Neural cell (in vitro differentiated cells): ENCODE results near the gene ETDC. TPM values are rescaled to one million over a fixed set of nuclear protein-coding genes. Genes with fewer than 3 reads are reported as not detected.

Experiments
- H2AFZ ChIP-seq: fragments of 200-600, 300-800 bp; sonication (generic), shearing (Covaris generic); 2 replicates; pipeline ENCODE4 v1.6.0; 2014; ENCODE audit warnings: low read depth, mild to moderate bottlenecking, antibody characterized with exemption, low read length, moderate library complexity
- H3F3A ChIP-seq: fragments of 200-600 bp; shearing (Covaris generic); 2 replicates; pipeline ENCODE4 v1.6.1; 2016; ENCODE audit warnings: mild to moderate bottlenecking, moderate library complexity, mixed read lengths, antibody characterized with exemption, low read length; ENCODE audit not compliant: insufficient read depth, poor library complexity, severe bottlenecking
- H3K27ac ChIP-seq: fragments of 200-600, 300-800 bp; sonication (generic), shearing (Covaris generic); 2 replicates; pipeline ENCODE4 v1.5.1; 2014; ENCODE audit warnings: mild to moderate bottlenecking, low read length, moderate library complexity
- H3K27me3 ChIP-seq: fragments of 300-800, 200-600 bp; sonication (generic), shearing (Covaris generic); 2 replicates; pipeline ENCODE4 v1.6.0; 2014; ENCODE audit warnings: mild to moderate bottlenecking, low read depth, low read length, moderate library complexity; ENCODE audit not compliant: insufficient read depth
- H3K36me3 ChIP-seq: fragments of 300-800, 200-600 bp; sonication (generic), shearing (Covaris generic); 2 replicates; pipeline ENCODE4 v1.5.1; 2014; ENCODE audit warnings: mild to moderate bottlenecking, antibody characterized with exemption, low read length, moderate library complexity; ENCODE audit not compliant: insufficient read depth
- H3K4me2 ChIP-seq: fragments of 300-800, 200-600 bp; sonication (generic), shearing (Covaris generic); 2 replicates; pipeline ENCODE4 v1.6.0; 2014; ENCODE audit warnings: mild to moderate bottlenecking, low read length
- H3K4me3 ChIP-seq: fragments of 300-800, 200-600 bp; sonication (generic), shearing (Covaris generic); 2 replicates; pipeline ENCODE4 v1.5.1; 2014; ENCODE audit warnings: mild to moderate bottlenecking, low read length, moderate library complexity
- H3K79me2 ChIP-seq: fragments of 200-600 bp; shearing (Covaris generic); replicated peaks from 2 replicates; pipeline ENCODE4 v1.6.0; 2014; ENCODE audit warnings: mild to moderate bottlenecking, low read length, moderate library complexity; ENCODE audit not compliant: insufficient read depth
- H3K9ac ChIP-seq: fragments of 300-800, 200-600 bp; sonication (generic), shearing (Covaris generic); 2 replicates; pipeline ENCODE4 v1.6.1; 2016; ENCODE audit warnings: mild to moderate bottlenecking, low read length, mixed read lengths
- H3K9me2 ChIP-seq: fragments of 200-600 bp; shearing (Covaris generic); 2 replicates; pipeline ENCODE4 v1.6.1; 2016; ENCODE audit warnings: mild to moderate bottlenecking, low read length, mixed read lengths; ENCODE audit not compliant: insufficient read depth
- H3K9me3 ChIP-seq: fragments of 200-600, 300-800 bp; sonication (generic), shearing (Covaris generic); 2 replicates; pipeline ENCODE4 v1.6.1; 2016; ENCODE audit warnings: mild to moderate bottlenecking, mixed run types, low read length, moderate library complexity, mixed read lengths
- H4K20me1 ChIP-seq: fragments of 200-600 bp; shearing (Covaris generic); 2 replicates; pipeline ENCODE4 v1.6.1; 2016; ENCODE audit warnings: mild to moderate bottlenecking, mixed run types; ENCODE audit not compliant: insufficient read depth
- EP300 ChIP-seq: fragments of 450-650 bp; conservative IDR thresholded peaks from 2 replicates; pipeline ENCODE4 v1.6.1; 2014; ENCODE audit warnings: antibody characterized with exemption, mild to moderate bottlenecking, moderate library complexity; ENCODE audit not compliant: poor library complexity, severe bottlenecking
- EZH2 ChIP-seq: fragments of 200-600, 300-800 bp; shearing (Covaris generic), sonication (generic); IDR thresholded peaks from 2 replicates; pipeline ENCODE4 v1.6.1; 2014; ENCODE audit warnings: antibody characterized with exemption, low read length, borderline replicate concordance, mild to moderate bottlenecking; ENCODE audit not compliant: insufficient read depth, poor library complexity, severe bottlenecking
- MXI1 ChIP-seq: fragments of 450-650 bp; conservative IDR thresholded peaks from 2 replicates; pipeline ENCODE4 v1.6.1; 2014; ENCODE audit warnings: antibody characterized with exemption, mild to moderate bottlenecking; ENCODE audit not compliant: poor library complexity, severe bottlenecking
- POLR2AphosphoS5 ChIP-seq: IDR thresholded peaks from 2 replicates; pipeline ENCODE4 v1.6.1; 2012
- RAD21 ChIP-seq: fragments of 450-650 bp; conservative IDR thresholded peaks from 2 replicates; pipeline ENCODE4 v1.6.1; 2014; ENCODE audit warnings: antibody characterized with exemption, mild to moderate bottlenecking, moderate library complexity
- SMC3 ChIP-seq: fragments of 450-650 bp; conservative IDR thresholded peaks from 2 replicates; pipeline ENCODE4 v1.6.1; 2014; ENCODE audit warnings: antibody characterized with exemption, mild to moderate bottlenecking, moderate library complexity; ENCODE audit not compliant: poor library complexity
- TAF1 ChIP-seq: IDR thresholded peaks from 2 replicates; pipeline ENCODE4 v1.6.1; 2012; ENCODE audit warnings: low read depth
- polyA plus RNA-seq: library from polyadenylated mRNA; depleted of rRNA; stranded (reverse); fragments of >200 nt; gene quantifications from 2 replicates; pipeline ENCODE4 v1.2.3, GENCODE V29; 2014
- TF ChIP-seq, protein P1 (sequence below): fragments of 450-650 bp; IDR thresholded peaks from 2 replicates; pipeline ENCODE4 v1.5.1; 2014; ENCODE audit warnings: antibody characterized with exemption, mild to moderate bottlenecking, moderate library complexity; ENCODE audit not compliant: poor library complexity, severe bottlenecking
- TF ChIP-seq, protein P2 (sequence below): IDR thresholded peaks from 2 replicates; pipeline ENCODE4 v1.6.1; 2012; ENCODE audit warnings: borderline replicate concordance

Gene ETDC
- polyA plus RNA-seq, 1 donor from 2014 or later = not detected

DNA sequence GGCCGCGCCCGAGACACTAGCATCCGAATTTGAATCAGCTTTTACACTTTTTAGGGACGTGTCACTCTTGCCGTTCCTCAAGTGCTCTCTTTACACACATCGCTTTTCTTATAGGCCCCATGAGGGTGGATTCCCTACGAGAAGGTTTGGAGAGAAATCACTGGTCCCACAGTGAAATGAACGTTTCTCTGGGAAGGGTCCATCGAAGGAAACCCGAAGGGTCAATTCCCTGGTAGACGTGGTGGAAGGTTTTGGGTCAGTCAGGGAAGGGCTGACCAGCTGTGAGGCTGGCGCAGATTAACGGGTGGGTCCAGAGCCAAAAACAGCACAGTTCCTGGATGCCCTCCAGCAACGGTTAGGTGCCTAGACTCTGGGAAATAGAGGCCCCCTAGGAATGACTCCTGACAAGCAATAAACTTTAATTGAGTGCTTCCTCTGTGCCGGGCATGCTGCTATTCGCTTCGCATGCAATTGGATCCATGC, 35.9 kb downstream of the ETDC start:
- TF ChIP-seq SMC3 (no peak), TAF1 (no peak), EZH2 (no peak), EP300 (no peak), RAD21 (no peak), POLR2AphosphoS5 (no peak), MXI1 (no peak)
- TF ChIP-seq, protein P1, sequence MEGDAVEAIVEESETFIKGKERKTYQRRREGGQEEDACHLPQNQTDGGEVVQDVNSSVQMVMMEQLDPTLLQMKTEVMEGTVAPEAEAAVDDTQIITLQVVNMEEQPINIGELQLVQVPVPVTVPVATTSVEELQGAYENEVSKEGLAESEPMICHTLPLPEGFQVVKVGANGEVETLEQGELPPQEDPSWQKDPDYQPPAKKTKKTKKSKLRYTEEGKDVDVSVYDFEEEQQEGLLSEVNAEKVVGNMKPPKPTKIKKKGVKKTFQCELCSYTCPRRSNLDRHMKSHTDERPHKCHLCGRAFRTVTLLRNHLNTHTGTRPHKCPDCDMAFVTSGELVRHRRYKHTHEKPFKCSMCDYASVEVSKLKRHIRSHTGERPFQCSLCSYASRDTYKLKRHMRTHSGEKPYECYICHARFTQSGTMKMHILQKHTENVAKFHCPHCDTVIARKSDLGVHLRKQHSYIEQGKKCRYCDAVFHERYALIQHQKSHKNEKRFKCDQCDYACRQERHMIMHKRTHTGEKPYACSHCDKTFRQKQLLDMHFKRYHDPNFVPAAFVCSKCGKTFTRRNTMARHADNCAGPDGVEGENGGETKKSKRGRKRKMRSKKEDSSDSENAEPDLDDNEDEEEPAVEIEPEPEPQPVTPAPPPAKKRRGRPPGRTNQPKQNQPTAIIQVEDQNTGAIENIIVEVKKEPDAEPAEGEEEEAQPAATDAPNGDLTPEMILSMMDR = no peak
- TF ChIP-seq, protein P2, sequence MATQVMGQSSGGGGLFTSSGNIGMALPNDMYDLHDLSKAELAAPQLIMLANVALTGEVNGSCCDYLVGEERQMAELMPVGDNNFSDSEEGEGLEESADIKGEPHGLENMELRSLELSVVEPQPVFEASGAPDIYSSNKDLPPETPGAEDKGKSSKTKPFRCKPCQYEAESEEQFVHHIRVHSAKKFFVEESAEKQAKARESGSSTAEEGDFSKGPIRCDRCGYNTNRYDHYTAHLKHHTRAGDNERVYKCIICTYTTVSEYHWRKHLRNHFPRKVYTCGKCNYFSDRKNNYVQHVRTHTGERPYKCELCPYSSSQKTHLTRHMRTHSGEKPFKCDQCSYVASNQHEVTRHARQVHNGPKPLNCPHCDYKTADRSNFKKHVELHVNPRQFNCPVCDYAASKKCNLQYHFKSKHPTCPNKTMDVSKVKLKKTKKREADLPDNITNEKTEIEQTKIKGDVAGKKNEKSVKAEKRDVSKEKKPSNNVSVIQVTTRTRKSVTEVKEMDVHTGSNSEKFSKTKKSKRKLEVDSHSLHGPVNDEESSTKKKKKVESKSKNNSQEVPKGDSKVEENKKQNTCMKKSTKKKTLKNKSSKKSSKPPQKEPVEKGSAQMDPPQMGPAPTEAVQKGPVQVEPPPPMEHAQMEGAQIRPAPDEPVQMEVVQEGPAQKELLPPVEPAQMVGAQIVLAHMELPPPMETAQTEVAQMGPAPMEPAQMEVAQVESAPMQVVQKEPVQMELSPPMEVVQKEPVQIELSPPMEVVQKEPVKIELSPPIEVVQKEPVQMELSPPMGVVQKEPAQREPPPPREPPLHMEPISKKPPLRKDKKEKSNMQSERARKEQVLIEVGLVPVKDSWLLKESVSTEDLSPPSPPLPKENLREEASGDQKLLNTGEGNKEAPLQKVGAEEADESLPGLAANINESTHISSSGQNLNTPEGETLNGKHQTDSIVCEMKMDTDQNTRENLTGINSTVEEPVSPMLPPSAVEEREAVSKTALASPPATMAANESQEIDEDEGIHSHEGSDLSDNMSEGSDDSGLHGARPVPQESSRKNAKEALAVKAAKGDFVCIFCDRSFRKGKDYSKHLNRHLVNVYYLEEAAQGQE = no peak

DNA sequence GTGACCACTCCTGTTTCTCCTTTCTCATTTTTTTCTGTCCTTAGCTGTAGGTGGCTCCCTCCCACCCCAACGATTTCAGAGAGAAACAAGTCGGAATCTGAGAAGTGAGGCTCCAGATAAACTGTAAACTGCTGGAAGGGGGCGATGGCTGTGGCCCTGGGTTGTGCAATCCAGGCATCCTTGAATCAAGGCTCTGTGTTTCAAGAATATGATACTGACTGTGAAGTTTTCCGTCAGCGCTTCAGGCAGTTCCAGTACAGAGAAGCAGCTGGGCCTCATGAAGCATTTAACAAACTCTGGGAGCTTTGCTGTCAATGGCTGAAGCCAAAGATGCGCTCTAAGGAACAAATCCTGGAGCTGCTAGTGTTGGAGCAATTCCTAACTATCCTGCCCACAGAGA, 37.7 kb downstream of the ETDC start:
- Histone ChIP-seq H3K27me3 (no peaks in the 10 kb centered on the region), H3K9me3 (no peaks in the 10 kb centered on the region), H3K27ac (no peak overlapping the region)

More for the DNA sequence above, 35.9 kb downstream of the ETDC start:
- Histone ChIP-seq H3K4me3 (peak overlapping the region; percentile 77), H3K36me3 (no peaks in the 10 kb centered on the region), H3K9me2 (no peaks in the 10 kb centered on the region), H2AFZ (no peak overlapping the region), H3K27me3 (no peaks in the 10 kb centered on the region), H3K9ac (peak overlapping the region; percentile 66), H4K20me1 (no peaks in the 10 kb centered on the region), H3K9me3 (no peaks in the 10 kb centered on the region), H3K79me2 (peaks cover 3% of the 10 kb centered on the region), H3K27ac (no peak overlapping the region), H3K4me2 (peak overlapping the region; percentile 35), H3F3A (no peaks in the 10 kb centered on the region)

More for the DNA sequence above, 37.7 kb downstream of the ETDC start:
- Histone ChIP-seq H3K4me2 (no peak overlapping the region), H3K79me2 (peaks cover 3% of the 10 kb centered on the region), H3K9me2 (no peaks in the 10 kb centered on the region), H4K20me1 (no peaks in the 10 kb centered on the region), H3K36me3 (no peaks in the 10 kb centered on the region), H3K4me3 (no peak overlapping the region), H2AFZ (no peak overlapping the region), H3F3A (no peaks in the 10 kb centered on the region), H3K9ac (no peak overlapping the region)
- TF ChIP-seq, protein P2 = no peak
- TF ChIP-seq EZH2 = no peak
- TF ChIP-seq MXI1 = no peak
- no peak for TF ChIP-seq TAF1
- no peak for TF ChIP-seq POLR2AphosphoS5
- TF ChIP-seq SMC3 = no peak
- no peak for TF ChIP-seq RAD21
- TF ChIP-seq, protein P1 = no peak
- TF ChIP-seq EP300 = no peak
